ENCODE measurements around the gene RIC3.

DNA sequence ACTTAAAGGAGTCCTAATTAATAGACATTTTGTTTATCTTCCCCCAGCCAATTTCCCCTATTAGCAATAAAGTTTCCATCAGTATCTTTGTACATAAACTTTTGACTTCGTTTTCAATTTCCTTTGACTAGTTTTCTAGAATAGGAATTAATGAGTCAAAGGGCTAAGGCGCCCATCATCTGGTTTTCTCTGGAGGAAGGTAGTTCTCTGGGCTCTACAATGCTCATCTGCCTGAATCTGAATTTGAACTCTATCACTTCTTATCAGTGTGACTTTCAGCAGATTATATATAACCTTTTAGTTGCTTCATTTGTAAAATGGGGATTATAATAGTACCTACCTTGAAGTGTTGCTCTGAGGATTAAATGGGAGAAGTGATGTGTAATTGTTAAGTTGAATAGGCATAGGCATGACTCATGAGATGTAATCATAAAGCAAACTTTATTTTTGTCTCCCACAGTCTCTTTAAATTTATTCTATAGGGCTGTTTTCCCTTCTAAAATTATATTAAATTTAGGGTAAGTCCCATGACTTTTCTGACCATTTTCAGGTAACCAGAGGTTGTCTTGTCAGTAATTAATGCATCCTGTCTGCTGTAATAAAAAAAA lies 93.6 kb downstream of the RIC3 start:
- TF ChIP-seq, protein P1, sequence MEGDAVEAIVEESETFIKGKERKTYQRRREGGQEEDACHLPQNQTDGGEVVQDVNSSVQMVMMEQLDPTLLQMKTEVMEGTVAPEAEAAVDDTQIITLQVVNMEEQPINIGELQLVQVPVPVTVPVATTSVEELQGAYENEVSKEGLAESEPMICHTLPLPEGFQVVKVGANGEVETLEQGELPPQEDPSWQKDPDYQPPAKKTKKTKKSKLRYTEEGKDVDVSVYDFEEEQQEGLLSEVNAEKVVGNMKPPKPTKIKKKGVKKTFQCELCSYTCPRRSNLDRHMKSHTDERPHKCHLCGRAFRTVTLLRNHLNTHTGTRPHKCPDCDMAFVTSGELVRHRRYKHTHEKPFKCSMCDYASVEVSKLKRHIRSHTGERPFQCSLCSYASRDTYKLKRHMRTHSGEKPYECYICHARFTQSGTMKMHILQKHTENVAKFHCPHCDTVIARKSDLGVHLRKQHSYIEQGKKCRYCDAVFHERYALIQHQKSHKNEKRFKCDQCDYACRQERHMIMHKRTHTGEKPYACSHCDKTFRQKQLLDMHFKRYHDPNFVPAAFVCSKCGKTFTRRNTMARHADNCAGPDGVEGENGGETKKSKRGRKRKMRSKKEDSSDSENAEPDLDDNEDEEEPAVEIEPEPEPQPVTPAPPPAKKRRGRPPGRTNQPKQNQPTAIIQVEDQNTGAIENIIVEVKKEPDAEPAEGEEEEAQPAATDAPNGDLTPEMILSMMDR (IDR thresholded peaks at IDR 0.05 in 8 of 11, conservative IDR thresholded peaks at IDR 0.05 in 3 of 11), result no peak
- TF ChIP-seq POLR2AphosphoS5 (IDR thresholded peaks at IDR 0.05), result no peak
